ENCODE results near the gene DMD.
"Not testable (repeated sequence)": the region's sequence is repeated elsewhere in the genome, so short reads cannot be mapped to it uniquely, and the experiment has no call there.

Gene DMD

GRCh38 chrX:32293962-32294700, 917.2 kb downstream of the DMD start:
- no peak for DNase-seq (ENCODE audit: extremely low read depth in 1 of 2, low read depth in 1 of 2)

DNA sequence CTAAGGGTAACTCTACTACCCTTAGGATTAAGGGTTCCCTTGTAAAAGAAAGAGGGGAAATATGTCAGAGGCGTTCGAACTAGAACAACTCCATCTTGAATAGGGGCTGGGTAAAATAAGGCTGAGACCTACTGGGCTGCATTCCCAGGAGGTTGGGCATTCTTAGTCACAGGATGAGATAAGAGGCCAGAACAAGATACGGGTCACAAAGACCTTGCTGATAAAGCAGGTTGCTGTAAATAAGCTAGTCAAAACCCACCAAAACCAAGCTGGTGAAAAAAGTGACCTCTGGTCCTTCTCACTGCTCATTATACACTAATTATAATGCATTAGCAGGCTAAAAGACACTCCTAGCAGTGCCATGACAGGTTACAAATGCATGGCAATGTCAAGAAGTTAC, 922.0 kb downstream of the DMD start:
- DNase-seq (ENCODE audit: extremely low read depth in 1 of 2, low read depth in 1 of 2): no peak

DNA sequence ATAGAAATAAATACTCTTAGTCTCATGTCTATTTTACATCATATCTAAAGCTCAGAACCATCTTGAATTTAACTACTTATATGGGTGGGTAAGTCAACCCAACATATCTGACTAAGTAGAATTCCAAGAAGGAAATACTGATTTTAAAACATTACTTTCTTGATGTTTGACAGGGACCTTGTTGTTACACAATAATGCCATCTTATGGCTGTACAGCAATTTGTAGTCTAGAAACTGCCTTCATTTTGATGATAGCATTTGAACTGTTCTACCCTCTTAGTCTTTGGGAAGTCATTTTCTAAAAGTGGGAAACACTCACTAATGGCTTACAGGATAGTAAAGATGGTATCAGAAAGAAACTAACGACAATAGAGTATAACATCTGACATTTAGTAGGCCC, 929.5 kb downstream of the DMD start:
- no peak for DNase-seq (ENCODE audit: extremely low read depth in 1 of 2, low read depth in 1 of 2)

DNA sequence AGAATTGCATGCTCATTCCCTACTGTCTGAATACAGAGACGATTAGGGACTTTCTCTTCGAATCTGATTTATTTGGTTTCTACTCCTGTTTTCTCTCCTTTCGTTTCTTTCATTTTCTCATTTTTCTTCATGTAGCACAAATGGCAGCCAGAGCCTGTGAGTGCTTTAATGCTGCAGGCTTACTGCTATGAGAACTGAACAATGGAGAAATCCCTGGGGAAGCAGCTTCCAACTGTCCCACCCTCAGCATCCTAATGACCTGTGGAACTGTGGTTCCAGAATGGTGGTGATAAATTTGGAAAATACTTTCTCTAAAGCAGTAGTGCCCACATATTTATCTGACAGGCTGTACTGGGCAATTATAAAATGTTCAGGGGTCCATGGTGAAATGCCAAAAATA, 930.4 kb downstream of the DMD start:
- DNase-seq (ENCODE audit: extremely low read depth in 1 of 2, low read depth in 1 of 2): no peak

GRCh38 chrX:32280489-32280888, 930.9 kb downstream of the DMD start:
- no peak for DNase-seq (ENCODE audit: extremely low read depth in 1 of 2, low read depth in 1 of 2)

- no peak for DNase-seq (ENCODE audit: extremely low read depth in 1 of 2, low read depth in 1 of 2)
These were observed 935.2 kb downstream of the DMD start for GRCh38 chrX:32276153-32276552.

DNA sequence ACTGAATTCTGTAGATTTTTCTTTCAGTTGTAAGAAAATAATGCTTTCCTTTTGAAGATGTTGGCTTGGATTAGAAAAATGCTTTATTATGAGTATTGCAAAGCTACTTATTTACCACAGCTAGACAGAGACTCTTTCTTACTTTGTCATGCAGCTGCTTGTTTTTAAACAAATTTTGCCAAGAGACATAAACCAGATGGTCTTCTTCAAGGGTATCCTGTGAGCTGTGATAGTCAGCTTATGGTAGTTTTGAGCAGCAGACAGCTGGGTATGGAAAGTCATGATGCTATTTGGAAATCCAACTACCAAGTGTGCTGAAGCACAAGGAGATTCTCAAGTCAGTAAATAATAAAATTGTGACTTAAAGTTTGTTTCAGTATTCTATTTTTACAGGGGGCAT, 941.5 kb downstream of the DMD start:
- DNase-seq (ENCODE audit: extremely low read depth in 1 of 2, low read depth in 1 of 2): no peak

DNA sequence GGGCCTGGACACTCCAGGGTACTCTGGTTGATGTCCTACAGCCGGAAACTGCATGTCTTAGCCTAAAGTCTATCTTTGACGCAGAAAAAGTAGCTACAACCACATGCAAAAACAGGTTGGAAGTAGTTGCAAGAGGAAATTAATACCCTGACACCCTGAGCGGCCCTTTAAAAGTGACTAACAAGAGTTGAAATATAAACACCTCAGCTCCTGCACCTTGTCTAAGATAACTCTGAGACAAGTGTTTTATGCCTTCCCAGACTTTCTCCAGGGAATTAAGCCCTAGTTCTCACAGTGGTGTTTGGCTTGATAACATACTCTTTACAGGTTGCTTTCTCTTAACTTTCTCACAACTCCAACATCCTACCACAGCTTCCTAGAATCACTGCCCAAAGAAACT, 943.1 kb downstream of the DMD start:
- DNase-seq (ENCODE audit: extremely low read depth in 1 of 2, low read depth in 1 of 2): no peak

- no peak for DNase-seq (ENCODE audit: extremely low read depth in 1 of 2, low read depth in 1 of 2)
These were observed 943.6 kb downstream of the DMD start for GRCh38 chrX:32267796-32268195.

- not testable (repeated sequence) for DNase-seq (ENCODE audit: extremely low read depth in 1 of 2, low read depth in 1 of 2)
These were observed 964.7 kb downstream of the DMD start for GRCh38 chrX:32246675-32247074.

DNA sequence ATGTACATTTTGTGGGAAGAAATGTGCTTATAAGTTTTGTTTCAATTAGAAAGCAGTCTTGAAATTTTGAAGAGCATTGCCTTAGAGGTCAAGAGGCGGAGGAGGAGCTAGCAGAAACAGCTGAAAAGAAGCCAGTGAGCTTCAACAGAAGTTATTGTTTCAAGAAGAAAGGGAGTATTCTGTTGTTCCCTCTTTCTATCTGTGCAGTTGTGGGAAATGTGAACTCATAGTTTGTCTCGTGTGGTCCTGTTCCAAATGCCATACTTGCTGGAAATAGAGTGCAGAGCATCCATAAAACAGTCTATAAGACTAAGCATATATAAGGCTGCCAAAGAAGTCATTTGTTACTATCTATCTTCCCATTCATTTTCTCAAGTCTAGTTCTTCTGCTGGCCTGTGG, 1015.7 kb downstream of the DMD start:
- no peak for DNase-seq (ENCODE audit: extremely low read depth in 1 of 2, low read depth in 1 of 2)

- no peak for DNase-seq (ENCODE audit: extremely low read depth in 1 of 2, low read depth in 1 of 2)
These were observed 1020.0 kb downstream of the DMD start for GRCh38 chrX:32191316-32191715.

DNA sequence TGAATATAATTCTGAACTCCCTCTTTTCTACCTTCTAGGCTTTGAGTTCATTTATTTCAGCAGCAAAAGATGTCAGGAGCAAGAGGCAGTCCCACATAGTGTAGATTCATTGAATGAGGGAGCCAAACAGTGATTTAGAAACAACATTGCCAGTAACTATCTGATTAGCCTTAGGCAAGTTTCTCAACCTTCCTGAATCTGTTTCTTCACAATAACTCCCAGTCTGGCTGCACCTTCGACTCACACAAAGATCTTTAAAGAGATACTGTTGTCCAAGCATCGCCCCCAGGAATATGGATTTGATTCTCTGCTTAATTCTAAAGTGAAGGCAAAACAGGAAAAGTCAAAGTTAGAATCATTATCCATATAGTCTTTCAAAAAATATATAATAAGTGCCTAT, 1026.2 kb downstream of the DMD start:
- no peak for DNase-seq (ENCODE audit: extremely low read depth in 1 of 2, low read depth in 1 of 2)

GRCh38 chrX:32183066-32183465, 1028.3 kb downstream of the DMD start:
- DNase-seq (ENCODE audit: extremely low read depth in 1 of 2, low read depth in 1 of 2): no peak

DNA sequence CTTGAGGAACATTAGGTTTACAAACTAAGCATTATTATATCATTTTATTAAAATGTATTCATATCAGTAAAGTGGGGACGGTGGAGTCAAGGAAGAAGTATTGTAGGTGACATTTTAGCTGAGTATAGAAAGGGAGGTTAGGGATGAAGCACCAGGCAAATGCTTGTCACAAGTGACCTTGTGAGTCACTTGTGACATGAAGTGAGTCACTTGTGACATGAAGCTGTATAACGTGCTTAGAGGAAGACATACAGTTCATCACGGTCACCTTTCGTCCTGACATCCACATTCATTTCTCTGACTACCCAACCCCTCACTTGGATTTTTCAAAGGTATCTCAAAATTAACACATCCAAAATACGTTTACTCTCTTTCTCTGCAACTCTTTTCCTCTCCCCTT, 1034.8 kb downstream of the DMD start:
- no peak for DNase-seq (ENCODE audit: extremely low read depth in 1 of 2, low read depth in 1 of 2)

DNA sequence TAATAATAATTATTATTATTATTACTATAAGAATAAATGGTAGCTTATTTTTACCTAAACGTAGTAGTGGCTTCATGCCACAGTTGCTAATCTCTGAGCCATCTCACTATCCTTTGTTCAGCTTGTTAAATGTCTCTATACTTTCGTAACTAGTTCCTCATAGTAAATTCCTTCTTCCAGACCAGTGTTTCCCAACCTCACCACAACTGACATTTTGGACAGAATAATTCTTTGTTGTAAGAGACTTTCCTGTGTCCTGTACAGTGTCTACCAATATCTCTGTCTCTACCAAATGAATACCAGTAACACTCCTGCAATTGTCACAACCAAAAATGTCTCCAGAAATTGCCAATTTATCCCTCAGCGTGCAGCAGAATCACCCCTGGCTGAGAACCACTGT, 1040.9 kb downstream of the DMD start:
- DNase-seq (ENCODE audit: extremely low read depth in 1 of 2, low read depth in 1 of 2): no peak

DNA sequence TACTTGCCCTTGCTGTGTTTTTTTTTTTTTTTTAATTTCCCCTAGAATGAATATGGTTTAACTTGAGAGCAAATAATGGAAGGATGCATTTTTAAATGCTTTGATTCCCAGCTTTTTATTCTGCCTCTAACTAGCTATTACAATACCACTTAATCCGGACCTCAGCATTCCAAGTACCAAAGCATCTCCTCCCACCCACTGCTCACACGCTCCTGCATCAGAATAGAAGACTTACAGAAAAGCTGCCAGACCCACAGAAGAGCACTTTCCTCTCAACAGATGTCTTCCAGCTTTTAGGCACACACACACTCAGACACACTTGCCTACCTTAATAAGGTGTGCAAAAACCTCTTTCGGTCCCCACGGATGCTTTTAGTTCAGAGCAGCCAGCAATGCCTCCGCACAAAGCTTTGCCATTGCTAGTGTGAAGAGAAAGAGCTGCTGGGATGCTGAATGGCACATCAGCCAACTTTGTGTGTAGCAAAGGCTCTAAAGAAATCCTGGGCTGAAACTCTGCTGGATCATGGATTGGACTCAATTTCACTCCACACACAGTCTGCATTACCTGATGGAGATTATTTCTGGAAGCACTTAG, 1056.2 kb downstream of the DMD start:
- no peak for DNase-seq (ENCODE audit: extremely low read depth in 1 of 2, low read depth in 1 of 2)

DNA sequence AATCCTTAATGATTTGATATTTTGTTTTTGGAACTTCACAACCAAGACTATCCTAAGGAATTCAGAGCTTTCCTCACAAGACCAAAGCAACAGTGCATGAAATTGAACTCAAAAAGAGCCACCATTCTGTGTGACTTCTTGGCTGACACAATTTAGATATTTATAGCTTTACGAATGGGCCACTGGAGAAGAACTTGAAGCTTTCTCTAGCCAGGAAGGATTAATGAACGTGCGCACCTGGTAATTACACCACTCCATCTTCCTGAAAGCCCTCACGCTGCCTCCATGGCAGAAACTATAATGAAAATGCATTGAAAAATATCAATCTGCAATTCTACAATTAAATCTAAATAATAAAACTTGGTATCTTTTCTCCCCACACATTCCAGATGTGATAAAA, 1057.8 kb downstream of the DMD start:
- no peak for DNase-seq (ENCODE audit: extremely low read depth in 1 of 2, low read depth in 1 of 2)

DNA sequence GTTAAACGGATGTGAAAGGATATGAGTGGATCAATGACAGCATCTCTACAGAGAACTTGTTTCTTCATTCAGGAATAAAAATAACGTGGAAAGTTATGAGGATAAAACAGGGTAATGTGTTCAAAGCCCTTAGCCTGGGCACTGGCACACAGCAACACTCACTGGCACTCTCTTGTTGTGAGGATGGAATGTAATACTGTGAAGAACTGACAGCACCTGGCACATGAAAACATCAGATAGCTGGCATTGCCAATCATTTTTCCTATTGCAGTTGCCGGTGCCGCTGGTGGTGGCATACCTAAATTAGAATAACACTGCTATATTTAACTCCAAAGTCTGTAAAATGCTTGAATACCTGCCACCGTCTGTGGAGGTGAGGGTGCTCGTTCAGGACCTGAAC, 1061.2 kb downstream of the DMD start:
- no peak for DNase-seq (ENCODE audit: extremely low read depth in 1 of 2, low read depth in 1 of 2)

DNA sequence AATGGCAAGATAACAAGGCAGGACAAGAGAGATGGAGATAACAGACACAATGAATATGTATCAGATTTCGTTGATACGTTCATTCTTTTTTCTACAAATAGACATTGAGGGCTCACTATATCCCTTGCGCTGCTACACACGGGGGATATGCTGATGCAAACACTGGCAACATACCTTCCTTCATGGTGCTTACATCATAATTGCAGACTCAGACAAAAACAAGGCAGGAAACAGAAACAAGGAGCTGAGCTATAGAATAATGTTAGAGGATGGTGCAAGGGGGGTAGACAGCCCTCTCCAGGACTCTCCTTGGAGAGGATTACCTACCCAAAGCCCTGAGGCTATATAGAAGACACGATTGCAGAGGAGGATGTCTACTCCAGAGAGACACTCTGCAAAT, 1069.5 kb downstream of the DMD start:
- no peak for DNase-seq (ENCODE audit: extremely low read depth in 1 of 2, low read depth in 1 of 2)

GRCh38 chrX:32139476-32139875, 1071.9 kb downstream of the DMD start:
- no peak for DNase-seq (ENCODE audit: extremely low read depth in 1 of 2, low read depth in 1 of 2)

GRCh38 chrX:32137525-32137924, 1073.8 kb downstream of the DMD start:
- DNase-seq (ENCODE audit: extremely low read depth in 1 of 2, low read depth in 1 of 2): no peak

GRCh38 chrX:32126997-32127396, 1084.4 kb downstream of the DMD start:
- no peak for DNase-seq (ENCODE audit: extremely low read depth in 1 of 2, low read depth in 1 of 2)
